Caco-2 (cell line): Measurements from ENCODE around the gene TENT5A. TPM values are rescaled to one million over a fixed set of nuclear protein-coding genes. Genes with fewer than 3 reads are reported as not detected.

ENCODE experiments used
- BruUV-seq: library from RNA; stranded (reverse); fragments of 400-500 nt; replicated peaks from 2 replicates; lab custom pipeline; 2021; lab: Mats Ljungman, UMichigan
- CTCF ChIA-PET: fragments of 300-600 bp; sonication (Branson Sonifier 250); formaldehyde crosslinking; loops from one replicate; lab custom pipeline; 2022; ENCODE audit warnings: antibody characterized with exemption; lab: Charles Lee
- POLR2A ChIA-PET: fragments of 300-600 bp; sonication (Branson Sonifier 250); formaldehyde crosslinking; loops from one replicate; lab custom pipeline; 2022; ENCODE audit warnings: antibody characterized with exemption; lab: Charles Lee
- DNase-seq, 2 experiments: peaks; one replicate each; pipeline versions ENCODE4 v3.0.0 to v3.0.0-alpha.2; 2020 to 2022
- H3K27me3 ChIP-seq: replicated peaks from 2 replicates; pipeline ENCODE4 v1.6.0; 2011; ENCODE audit warnings: low read length; ENCODE audit not compliant: control insufficient read depth, insufficient read depth
- H3K36me3 ChIP-seq: 2 replicates; pipeline ENCODE4 v1.5.1; 2011; ENCODE audit warnings: low read length; ENCODE audit not compliant: control insufficient read depth, insufficient read depth
- H3K4me1 ChIP-seq: fragments of 250-450 bp; sonication (Bioruptor Pico); 2 replicates; pipeline ENCODE4 v1.5.1; 2020; ENCODE audit warnings: mild to moderate bottlenecking
- H3K4me3 ChIP-seq: 2 replicates; pipeline ENCODE4 v1.5.1; 2011; ENCODE audit warnings: low read depth, mild to moderate bottlenecking, control low read depth, low read length
- H3K9me3 ChIP-seq: fragments of 250-450 bp; sonication (Bioruptor Pico); 2 replicates; pipeline ENCODE4 v1.5.1; 2020; ENCODE audit warnings: mild to moderate bottlenecking, moderate library complexity
- H3K27ac Mint-ChIP-seq: one replicate; pipeline ENCODE4 v1.8.0; 2022; ENCODE audit warnings: mixed read lengths; ENCODE audit not compliant: unreplicated experiment
- H3K27me3 Mint-ChIP-seq: one replicate; pipeline ENCODE4 v1.8.0; 2022; ENCODE audit warnings: mixed read lengths; ENCODE audit not compliant: insufficient read depth, unreplicated experiment
- H3K36me3 Mint-ChIP-seq: one replicate; pipeline ENCODE4 v1.8.0; 2022; ENCODE audit warnings: mild to moderate bottlenecking, mixed read lengths; ENCODE audit not compliant: insufficient read depth, unreplicated experiment
- H3K4me1 Mint-ChIP-seq: one replicate; pipeline ENCODE4 v1.8.0; 2022; ENCODE audit warnings: low read depth, mixed read lengths; ENCODE audit not compliant: unreplicated experiment
- H3K4me3 Mint-ChIP-seq: one replicate; pipeline ENCODE4 v1.8.0; 2022; ENCODE audit warnings: mild to moderate bottlenecking, moderate library complexity, mixed read lengths; ENCODE audit not compliant: unreplicated experiment
- H3K9me3 Mint-ChIP-seq: one replicate; pipeline ENCODE4 v1.8.0; 2022; ENCODE audit warnings: mixed read lengths; ENCODE audit not compliant: unreplicated experiment
- CTCF ChIP-seq, 2 experiments: fragments of 200-600 bp in 1 of 2; IDR thresholded peaks; 1 replicate in 1 of 2; 2 replicates in 1 of 2; pipeline versions ENCODE4 v1.5.1 to v1.8.0; 2011 to 2022; ENCODE audit warnings: antibody characterized with exemption in 1 of 2, control low read depth in 1 of 2, inconsistent platforms in 1 of 2, low read depth in 1 of 2, low read length in 1 of 2, mild to moderate bottlenecking in 1 of 2, moderate library complexity in 1 of 2; ENCODE audit not compliant: insufficient read depth in 1 of 2, severe bottlenecking in 1 of 2, unreplicated experiment in 1 of 2
- intact Hi-C: fragments of 100-400 bp; cut with micrococcal nuclease; formaldehyde crosslinking; loops from one replicate; pipeline ENCODE4 v1.10.0; 2022; ENCODE audit not compliant: unreplicated experiment
- total RNA-seq: library from RNA; stranded (reverse); gene quantifications from 2 replicates; pipeline ENCODE4 v1.2.3, GENCODE V29; 2022

The TENT5A gene
- total RNA-seq, 1 experiment from 2014 or later = 45.0 TPM

GRCh38 chr6:81755551-81755950 lies 3.1 kb upstream of the TENT5A start:
- no TSS peak for BruUV-seq
- POLR2A ChIA-PET = no interaction called here
- no peak for TF ChIP-seq CTCF (IDR thresholded peaks at IDR 0.05; ENCODE audit: insufficient read depth in 1 of 2, low read depth in 1 of 2, low read length in 1 of 2, severe bottlenecking in 1 of 2, unreplicated experiment in 1 of 2)

GRCh38 chr6:81754906-81755305 lies 2.4 kb upstream of the TENT5A start:
- H3K4me3 Mint-ChIP-seq = no peak overlapping the region
- TF ChIP-seq CTCF (IDR thresholded peaks at IDR 0.05; ENCODE audit: insufficient read depth in 1 of 2, low read depth in 1 of 2, low read length in 1 of 2, severe bottlenecking in 1 of 2, unreplicated experiment in 1 of 2) = no peak
- no peaks in the 10 kb centered on the region for H3K27me3 ChIP-seq
- peaks cover 24% of the 10 kb centered on the region for H3K4me1 Mint-ChIP-seq
- H3K9me3 ChIP-seq = no peaks in the 10 kb centered on the region
- ChIA-PET CTCF (interaction anchor here (0.6 to 1.6 kb wide), 2 partner anchors 98 to 132 kb away, joined by 3 to 5 read pairs; no protein-coding TSS in a partner anchor), POLR2A (no interaction called here)
- intact Hi-C loops = loop anchor here (1.0 to 10.0 kb wide), 7 partner anchors 97 to 1148 kb away; no protein-coding TSS in a partner anchor
- no peaks in the 10 kb centered on the region for H3K27me3 Mint-ChIP-seq
- H3K4me3 ChIP-seq = no peak overlapping the region
- H3K27ac Mint-ChIP-seq = peak overlapping the region; percentile 73
- peaks cover 40% of the 10 kb centered on the region for H3K36me3 Mint-ChIP-seq
- BruUV-seq = no TSS peak
- peaks cover 27% of the 10 kb centered on the region for H3K4me1 ChIP-seq
- H3K9me3 Mint-ChIP-seq = no peaks in the 10 kb centered on the region
- H3K36me3 ChIP-seq = no peaks in the 10 kb centered on the region
- no peak for DNase-seq

More at GRCh38 chr6:81755551-81755950, 3.1 kb upstream of the TENT5A start:
- H3K4me3 ChIP-seq = no peak overlapping the region
- H3K4me1 ChIP-seq = peaks cover 34% of the 10 kb centered on the region
- intact Hi-C loops = loop anchor here (2.0 to 10.0 kb wide), 2 partner anchors 423 to 1011 kb away; no protein-coding TSS in a partner anchor
- Mint-ChIP-seq H3K27me3 (no peaks in the 10 kb centered on the region), H3K9me3 (no peaks in the 10 kb centered on the region), H3K36me3 (peaks cover 33% of the 10 kb centered on the region), H3K27ac (no peak overlapping the region), H3K4me1 (peaks cover 25% of the 10 kb centered on the region), H3K4me3 (no peak overlapping the region)
- no peak for DNase-seq
- no peaks in the 10 kb centered on the region for H3K27me3 ChIP-seq
- H3K36me3 ChIP-seq = no peaks in the 10 kb centered on the region
- no peaks in the 10 kb centered on the region for H3K9me3 ChIP-seq
- CTCF ChIA-PET = no interaction called here

- no TSS peak for BruUV-seq
- ChIA-PET CTCF (interaction anchor here (0.5 to 2.3 kb wide), 10 partner anchors 13 to 512 kb away, joined by 3 to 10 read pairs (median 5); no protein-coding TSS in a partner anchor), POLR2A (interaction anchor here (0.5 to 2.1 kb wide), 3 partner anchors 84 to 311 kb away, joined by 3 to 10 read pairs (median 3); no protein-coding TSS in a partner anchor)
- peaks cover 25% of the 10 kb centered on the region for H3K4me1 Mint-ChIP-seq
- Histone ChIP-seq H3K4me1 (peaks cover 18% of the 10 kb centered on the region), H3K4me3 (peak overlapping the region; percentile 89), H3K27me3 (no peaks in the 10 kb centered on the region), H3K36me3 (peaks cover 2% of the 10 kb centered on the region), H3K9me3 (no peaks in the 10 kb centered on the region)
- TF ChIP-seq CTCF (IDR thresholded peaks at IDR 0.05; ENCODE audit: insufficient read depth in 1 of 2, low read depth in 1 of 2, low read length in 1 of 2, severe bottlenecking in 1 of 2, unreplicated experiment in 1 of 2) = peak; percentile 79 to 81
- intact Hi-C loops = loop anchor here (1.0 to 10.0 kb wide), 13 partner anchors 85 to 1147 kb away; no protein-coding TSS in a partner anchor
- peak overlapping the region; percentile 73 for H3K27ac Mint-ChIP-seq
- no peaks in the 10 kb centered on the region for H3K9me3 Mint-ChIP-seq
- peaks cover 50% of the 10 kb centered on the region for H3K36me3 Mint-ChIP-seq
- H3K4me3 Mint-ChIP-seq = peak overlapping the region; percentile 95
- H3K27me3 Mint-ChIP-seq = no peaks in the 10 kb centered on the region
- DNase-seq = peak; percentile 82 to 89
Measured at GRCh38 chr6:81753711-81754577, 1.5 kb upstream of the TENT5A start.
